22Rv1 (cell line): ENCODE measurements around the gene WNT16.
"Not testable (repeated sequence)": the region's sequence is repeated elsewhere in the genome, so short reads cannot be mapped to it uniquely, and the experiment has no call there.

Experiments used
- H3K27ac ChIP-seq: fragments of 450-650 bp; 2 replicates; pipeline ENCODE4 v1.5.1; 2017
- CTCF ChIP-seq: fragments of 450-650 bp; IDR thresholded peaks from 2 replicates; pipeline ENCODE4 v1.5.1; 2017; ENCODE audit warnings: mild to moderate bottlenecking
- ZFX ChIP-seq: fragments of 450-650 bp; IDR thresholded peaks from 2 replicates; pipeline ENCODE4 v1.6.1; 2017; ENCODE audit warnings: antibody characterized with exemption, borderline replicate concordance

The WNT16 gene

GRCh38 chr7:121286742-121287734 is 41.8 kb upstream of the WNT16 start:
- TF ChIP-seq ZFX (no peak), CTCF (no peak)
- H3K27ac ChIP-seq: no peak overlapping the region

DNA sequence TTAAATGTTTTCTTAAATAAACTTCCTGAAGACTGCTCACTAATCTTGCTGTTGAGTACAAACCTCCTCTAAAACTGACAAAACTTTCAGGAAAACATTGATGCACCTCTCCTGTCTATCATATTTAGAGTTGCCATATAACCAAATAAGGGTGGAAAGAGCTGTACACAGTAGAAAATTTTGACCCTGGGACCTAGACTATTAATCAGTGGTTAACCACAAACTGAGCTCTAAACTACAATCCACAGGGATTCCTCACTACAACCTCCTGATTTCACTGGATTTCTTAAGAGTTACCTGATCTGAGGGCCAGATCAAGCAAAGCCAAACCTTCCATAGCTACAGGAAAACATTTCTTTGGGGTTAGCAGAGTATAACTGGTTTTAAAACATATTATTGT is 39.9 kb upstream of the WNT16 start:
- no peak overlapping the region for H3K27ac ChIP-seq
- TF ChIP-seq CTCF (no peak), ZFX (no peak)

- H3K27ac ChIP-seq: not testable (repeated sequence)
These were observed 38.9 kb upstream of the WNT16 start for GRCh38 chr7:121289930-121290329.

GRCh38 chr7:121294448-121294992 is 34.3 kb upstream of the WNT16 start:
- TF ChIP-seq ZFX (no peak), CTCF (no peak)
- no peak overlapping the region for H3K27ac ChIP-seq

GRCh38 chr7:121297843-121298242 is 31.0 kb upstream of the WNT16 start:
- no peak overlapping the region for H3K27ac ChIP-seq
- TF ChIP-seq ZFX (no peak), CTCF (no peak)

DNA sequence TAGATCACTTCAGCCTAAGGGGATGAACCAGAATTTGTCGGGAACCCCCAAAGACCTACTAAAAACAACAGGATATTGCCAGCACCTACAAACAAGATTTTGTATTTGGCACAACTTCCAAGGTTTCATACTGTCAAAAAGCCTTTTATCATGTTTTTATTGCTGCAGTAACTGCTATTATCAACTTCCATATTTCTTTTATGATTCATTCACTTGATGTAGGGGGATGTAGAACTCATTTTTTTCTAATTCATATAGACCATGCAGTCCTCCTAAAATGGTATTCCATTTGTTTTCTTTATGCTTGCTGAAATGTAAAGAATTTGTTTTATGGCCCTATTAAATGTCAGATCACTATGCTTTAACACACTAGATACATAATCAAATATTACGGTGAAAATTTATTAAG is 30.0 kb upstream of the WNT16 start:
- H3K27ac ChIP-seq: no peak overlapping the region
- TF ChIP-seq ZFX (no peak), CTCF (no peak)

GRCh38 chr7:121300685-121301420 is 27.9 kb upstream of the WNT16 start:
- no peak for TF ChIP-seq CTCF
- TF ChIP-seq ZFX: no peak
- no peak overlapping the region for H3K27ac ChIP-seq
